ENCODE results near the gene HECTD4.

Gene HECTD4

DNA sequence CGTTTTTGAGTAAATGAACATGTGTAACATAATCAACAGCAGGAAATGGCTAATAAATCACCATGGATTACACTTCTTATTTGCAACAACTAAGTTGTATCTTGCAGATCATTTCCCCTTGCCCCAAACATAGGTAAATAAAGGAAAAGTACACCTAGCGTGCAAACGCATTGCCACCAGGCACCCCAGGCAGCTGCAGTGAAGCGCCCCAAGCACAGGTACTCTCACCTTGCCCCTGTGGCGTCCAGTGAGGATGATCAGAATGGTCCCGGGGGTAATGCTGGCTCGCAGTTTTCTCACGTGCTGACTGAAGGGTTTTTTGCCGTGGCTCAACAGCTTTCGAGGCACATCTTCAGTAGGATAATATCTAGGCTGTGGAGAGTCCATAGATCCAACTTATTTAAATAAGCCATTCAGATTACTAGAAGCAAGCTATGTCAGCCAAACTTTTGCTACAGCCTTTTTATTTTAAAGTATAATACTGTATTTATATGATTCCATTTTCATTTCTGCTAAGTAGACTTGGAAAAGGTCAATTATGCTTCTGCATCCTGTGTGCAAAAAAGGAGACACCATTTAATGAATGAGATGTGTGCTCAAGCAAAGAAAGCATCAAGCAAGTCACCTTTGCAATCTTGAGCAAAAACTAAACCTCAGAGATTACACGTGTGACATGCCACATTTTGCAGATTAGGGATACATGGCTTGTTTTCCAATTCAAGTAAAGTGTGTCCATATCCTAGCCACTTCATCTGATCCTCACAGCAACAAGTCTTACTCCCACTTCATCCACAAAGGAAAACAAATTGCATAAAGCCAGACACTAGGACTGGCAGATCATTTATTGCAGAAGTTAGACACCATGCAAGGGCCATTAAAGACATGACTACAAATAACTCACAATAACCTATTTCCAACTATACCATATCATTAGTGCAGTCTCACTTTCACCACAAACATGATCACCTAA, 24.6 kb upstream of the HECTD4 start:
- Histone ChIP-seq H3K14ac (ENCODE audit: low read length) (no peak overlapping the region), H3K9ac (ENCODE audit: low read depth, low read length, poor library complexity) (no peak overlapping the region), H4K8ac (ENCODE audit: low read depth, low read length) (no peak overlapping the region), H3K4me1 (ENCODE audit: control insufficient read depth in 2 of 2, insufficient read depth in 1 of 2, low read depth in 1 of 2, low read length in 2 of 2) (peaks cover 3 to 4% of the 10 kb centered on the region in 2 donors), H3K27ac (replicated peaks; ENCODE audit: low read length) (no peak overlapping the region), H4K91ac (ENCODE audit: low read depth, low read length, poor library complexity) (no peak overlapping the region), H3K36me3 (replicated peaks in 1 of 2; ENCODE audit: control insufficient read depth in 2 of 2, insufficient read depth in 2 of 2, low read length in 2 of 2) (peaks cover 34 to 50% of the 10 kb centered on the region in 2 donors), H2BK5ac (ENCODE audit: low read length) (no peak overlapping the region), H3K18ac (ENCODE audit: low read length) (no peak overlapping the region), H3K79me1 (ENCODE audit: low read depth, low read length) (no peaks in the 10 kb centered on the region), H3K23ac (ENCODE audit: low read depth, low read length, poor library complexity) (no peak overlapping the region), H3K4ac (ENCODE audit: low read length) (no peak overlapping the region), H2BK120ac (ENCODE audit: low read depth, low read length) (no peak overlapping the region), H3K27me3 (ENCODE audit: control insufficient read depth in 3 of 3, insufficient read depth in 3 of 3, low read depth in 1 of 3, low read length in 3 of 3) (no peaks in the 10 kb centered on the region), H3K4me3 (ENCODE audit: low read length in 2 of 2) (no peak overlapping the region), H2AK5ac (ENCODE audit: low read depth, low read length) (no peak overlapping the region), H3K4me2 (ENCODE audit: insufficient read depth, low read length, poor library complexity, severe bottlenecking) (peak overlapping the region; percentile 13), H2AFZ (ENCODE audit: low read length) (no peak overlapping the region), H3K9me3 (replicated peaks in 1 of 2; ENCODE audit: control insufficient read depth in 2 of 2, insufficient read depth in 1 of 2, low read depth in 1 of 2, low read length in 2 of 2) (peaks cover 0 to 2% of the 10 kb centered on the region in 2 donors), H2BK12ac (ENCODE audit: low read length) (no peak overlapping the region), H2BK15ac (ENCODE audit: low read length) (no peak overlapping the region)
- no peak for DNase-seq (ENCODE audit: low spot score)
- no CpG with 5 or more reads among the region's 11 CpGs for WGBS, 2 donors (ENCODE audit: extremely low coverage in 2 of 2, insufficient read length in 2 of 2, insufficient replicate concordance in 1 of 2)

DNA sequence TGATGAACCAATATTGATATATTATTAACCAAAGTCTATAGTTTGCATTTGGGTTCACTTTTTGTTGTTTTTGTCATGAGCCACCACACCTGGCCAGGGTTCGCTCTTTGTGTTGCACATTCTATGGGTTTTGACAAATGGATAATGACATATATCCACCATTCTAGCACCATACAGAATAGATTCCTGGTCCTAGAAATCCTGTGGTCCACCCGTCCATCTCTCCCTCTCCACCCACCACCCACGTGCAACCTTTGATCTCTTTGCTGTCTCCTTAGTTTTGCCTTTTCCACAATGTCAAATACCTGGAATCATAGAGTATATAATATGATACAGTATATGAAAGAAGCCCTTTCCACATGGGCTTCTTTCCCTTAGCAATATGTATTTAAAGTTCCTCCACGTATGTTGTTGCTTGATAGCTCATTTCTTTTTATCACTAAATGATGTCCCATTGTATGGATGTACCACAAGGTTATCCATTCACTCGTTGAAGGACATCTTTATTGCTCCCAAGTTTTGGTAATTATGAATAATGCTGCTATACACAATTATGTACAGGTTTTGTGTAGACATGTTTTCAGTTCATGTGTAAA, 19.8 kb upstream of the HECTD4 start:
- Histone ChIP-seq H3K27ac (replicated peaks; ENCODE audit: low read length) (no peak overlapping the region), H3K9ac (ENCODE audit: low read depth, low read length, poor library complexity) (no peak overlapping the region), H3K4me3 (ENCODE audit: low read length in 2 of 2) (no peak overlapping the region), H3K23ac (ENCODE audit: low read depth, low read length, poor library complexity) (no peak overlapping the region), H2AFZ (ENCODE audit: low read length) (no peak overlapping the region), H3K4ac (ENCODE audit: low read length) (no peak overlapping the region), H4K91ac (ENCODE audit: low read depth, low read length, poor library complexity) (no peak overlapping the region), H2BK5ac (ENCODE audit: low read length) (no peak overlapping the region), H3K27me3 (ENCODE audit: control insufficient read depth in 3 of 3, insufficient read depth in 3 of 3, low read depth in 1 of 3, low read length in 3 of 3) (no peaks in the 10 kb centered on the region), H2BK12ac (ENCODE audit: low read length) (no peak overlapping the region), H3K36me3 (replicated peaks in 1 of 2; ENCODE audit: control insufficient read depth in 2 of 2, insufficient read depth in 2 of 2, low read length in 2 of 2) (peaks cover 22 to 33% of the 10 kb centered on the region in 2 donors), H4K8ac (ENCODE audit: low read depth, low read length) (no peak overlapping the region), H3K14ac (ENCODE audit: low read length) (no peak overlapping the region), H3K4me1 (ENCODE audit: control insufficient read depth in 2 of 2, insufficient read depth in 1 of 2, low read depth in 1 of 2, low read length in 2 of 2) (peaks cover 0 to under 1% of the 10 kb centered on the region in 2 donors), H3K4me2 (ENCODE audit: insufficient read depth, low read length, poor library complexity, severe bottlenecking) (no peak overlapping the region), H2BK120ac (ENCODE audit: low read depth, low read length) (no peak overlapping the region), H3K9me3 (replicated peaks in 1 of 2; ENCODE audit: control insufficient read depth in 2 of 2, insufficient read depth in 1 of 2, low read depth in 1 of 2, low read length in 2 of 2) (peaks cover 0 to 2% of the 10 kb centered on the region in 2 donors), H3K18ac (ENCODE audit: low read length) (no peak overlapping the region), H3K79me1 (ENCODE audit: low read depth, low read length) (no peaks in the 10 kb centered on the region), H2BK15ac (ENCODE audit: low read length) (no peak overlapping the region), H2AK5ac (ENCODE audit: low read depth, low read length) (no peak overlapping the region)
- WGBS, 2 donors (ENCODE audit: extremely low coverage in 2 of 2, insufficient read length in 2 of 2, insufficient replicate concordance in 1 of 2) = no CpG with 5 or more reads among the region's 5 CpGs
- no peak for DNase-seq (ENCODE audit: low spot score)

DNA sequence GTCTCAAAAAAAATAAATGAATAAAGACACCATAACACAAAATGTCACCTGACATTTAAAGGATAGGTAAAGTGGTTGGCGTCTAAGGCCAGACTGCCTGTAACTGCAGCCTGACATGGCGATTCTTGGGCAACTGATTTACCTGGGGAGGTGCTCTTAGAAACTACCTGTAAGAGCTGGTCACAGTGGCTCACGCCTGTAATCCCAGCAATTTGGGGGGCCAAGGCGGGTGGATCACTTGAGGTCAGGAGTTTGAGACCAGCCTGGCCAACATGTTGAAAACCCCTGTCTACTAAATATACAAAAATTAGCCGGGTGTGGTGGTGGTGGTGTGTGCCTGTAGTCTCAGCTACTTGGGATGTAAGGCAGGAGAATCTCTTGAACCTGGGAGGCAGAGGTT, 18.8 kb upstream of the HECTD4 start:
- H3K36me3 ChIP-seq (replicated peaks in 1 of 2; ENCODE audit: control insufficient read depth in 2 of 2, insufficient read depth in 2 of 2, low read length in 2 of 2) = peaks cover 15 to 24% of the 10 kb centered on the region in 2 donors
- no peak overlapping the region for H3K4me2 ChIP-seq (ENCODE audit: insufficient read depth, low read length, poor library complexity, severe bottlenecking)
- H2BK5ac ChIP-seq (ENCODE audit: low read length) = no peak overlapping the region
- no peaks in the 10 kb centered on the region for H3K27me3 ChIP-seq (ENCODE audit: control insufficient read depth in 3 of 3, insufficient read depth in 3 of 3, low read depth in 1 of 3, low read length in 3 of 3)
- H3K4me3 ChIP-seq (ENCODE audit: low read length in 2 of 2) = no peak overlapping the region
- H4K91ac ChIP-seq (ENCODE audit: low read depth, low read length, poor library complexity) = no peak overlapping the region
- WGBS, 2 donors (ENCODE audit: extremely low coverage in 2 of 2, insufficient read length in 2 of 2, insufficient replicate concordance in 1 of 2) = no CpG with 5 or more reads among the region's 5 CpGs
- H2AFZ ChIP-seq (ENCODE audit: low read length) = no peak overlapping the region
- H2AK5ac ChIP-seq (ENCODE audit: low read depth, low read length) = no peak overlapping the region
- no peak overlapping the region for H2BK12ac ChIP-seq (ENCODE audit: low read length)
- H3K4me1 ChIP-seq (ENCODE audit: control insufficient read depth in 2 of 2, insufficient read depth in 1 of 2, low read depth in 1 of 2, low read length in 2 of 2) = no peaks in the 10 kb centered on the region
- no peak overlapping the region for H3K14ac ChIP-seq (ENCODE audit: low read length)
- H3K23ac ChIP-seq (ENCODE audit: low read depth, low read length, poor library complexity) = no peak overlapping the region
- no peak overlapping the region for H4K8ac ChIP-seq (ENCODE audit: low read depth, low read length)
- peaks cover 0 to 2% of the 10 kb centered on the region in 2 donors for H3K9me3 ChIP-seq (replicated peaks in 1 of 2; ENCODE audit: control insufficient read depth in 2 of 2, insufficient read depth in 1 of 2, low read depth in 1 of 2, low read length in 2 of 2)
- H2BK120ac ChIP-seq (ENCODE audit: low read depth, low read length) = no peak overlapping the region
- H3K4ac ChIP-seq (ENCODE audit: low read length) = no peak overlapping the region
- DNase-seq (ENCODE audit: low spot score) = no peak
- H3K27ac ChIP-seq (replicated peaks; ENCODE audit: low read length) = no peak overlapping the region
- no peak overlapping the region for H3K18ac ChIP-seq (ENCODE audit: low read length)
- H3K9ac ChIP-seq (ENCODE audit: low read depth, low read length, poor library complexity) = no peak overlapping the region
- H2BK15ac ChIP-seq (ENCODE audit: low read length) = no peak overlapping the region
- no peaks in the 10 kb centered on the region for H3K79me1 ChIP-seq (ENCODE audit: low read depth, low read length)

DNA sequence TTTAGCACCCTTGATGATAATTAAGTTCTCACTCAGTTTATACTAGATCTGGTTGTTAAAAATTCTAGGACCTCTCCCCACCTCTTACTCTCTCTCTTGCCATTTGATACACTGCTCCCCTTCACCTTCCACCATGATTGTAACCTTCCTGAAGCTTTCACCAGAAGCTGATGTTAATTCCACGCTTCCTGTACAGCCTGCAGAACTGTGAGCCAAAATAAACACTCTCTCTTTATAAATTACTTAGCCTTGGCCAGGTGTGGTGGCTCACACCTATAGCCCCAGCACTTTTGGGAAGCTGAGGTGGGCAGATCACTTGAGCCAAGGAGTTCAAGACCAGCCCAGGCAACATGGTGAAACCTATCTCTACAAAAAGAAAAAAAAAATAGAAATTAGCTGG, 11.1 kb upstream of the HECTD4 start:
- H3K4me2 ChIP-seq (ENCODE audit: insufficient read depth, low read length, poor library complexity, severe bottlenecking) = no peak overlapping the region
- no CpG with 5 or more reads among the region's 1 CpG for WGBS, 2 donors (ENCODE audit: extremely low coverage in 2 of 2, insufficient read length in 2 of 2, insufficient replicate concordance in 1 of 2)
- DNase-seq (ENCODE audit: low spot score) = no peak
- H2BK12ac ChIP-seq (ENCODE audit: low read length) = no peak overlapping the region
- no peak overlapping the region for H3K23ac ChIP-seq (ENCODE audit: low read depth, low read length, poor library complexity)
- H3K36me3 ChIP-seq (replicated peaks in 1 of 2; ENCODE audit: control insufficient read depth in 2 of 2, insufficient read depth in 2 of 2, low read length in 2 of 2) = no peaks in the 10 kb centered on the region
- no peak overlapping the region for H3K4me3 ChIP-seq (ENCODE audit: low read length in 2 of 2)
- no peak overlapping the region for H3K9ac ChIP-seq (ENCODE audit: low read depth, low read length, poor library complexity)
- H3K18ac ChIP-seq (ENCODE audit: low read length) = no peak overlapping the region
- no peak overlapping the region for H2BK5ac ChIP-seq (ENCODE audit: low read length)
- no peak overlapping the region for H3K27ac ChIP-seq (replicated peaks; ENCODE audit: low read length)
- H3K4me1 ChIP-seq (ENCODE audit: control insufficient read depth in 2 of 2, insufficient read depth in 1 of 2, low read depth in 1 of 2, low read length in 2 of 2) = no peaks in the 10 kb centered on the region
- H3K14ac ChIP-seq (ENCODE audit: low read length) = no peak overlapping the region
- H3K79me1 ChIP-seq (ENCODE audit: low read depth, low read length) = no peaks in the 10 kb centered on the region
- H2AFZ ChIP-seq (ENCODE audit: low read length) = no peak overlapping the region
- H2BK120ac ChIP-seq (ENCODE audit: low read depth, low read length) = no peak overlapping the region
- H2BK15ac ChIP-seq (ENCODE audit: low read length) = no peak overlapping the region
- no peaks in the 10 kb centered on the region for H3K27me3 ChIP-seq (ENCODE audit: control insufficient read depth in 3 of 3, insufficient read depth in 3 of 3, low read depth in 1 of 3, low read length in 3 of 3)
- no peaks in the 10 kb centered on the region for H3K9me3 ChIP-seq (replicated peaks in 1 of 2; ENCODE audit: control insufficient read depth in 2 of 2, insufficient read depth in 1 of 2, low read depth in 1 of 2, low read length in 2 of 2)
- no peak overlapping the region for H4K91ac ChIP-seq (ENCODE audit: low read depth, low read length, poor library complexity)
- no peak overlapping the region for H3K4ac ChIP-seq (ENCODE audit: low read length)
- H2AK5ac ChIP-seq (ENCODE audit: low read depth, low read length) = no peak overlapping the region
- H4K8ac ChIP-seq (ENCODE audit: low read depth, low read length) = no peak overlapping the region

Measured in neuronal stem cell (in vitro differentiated cells).